ENCODE measurements around the gene FBXO17.

DNA sequence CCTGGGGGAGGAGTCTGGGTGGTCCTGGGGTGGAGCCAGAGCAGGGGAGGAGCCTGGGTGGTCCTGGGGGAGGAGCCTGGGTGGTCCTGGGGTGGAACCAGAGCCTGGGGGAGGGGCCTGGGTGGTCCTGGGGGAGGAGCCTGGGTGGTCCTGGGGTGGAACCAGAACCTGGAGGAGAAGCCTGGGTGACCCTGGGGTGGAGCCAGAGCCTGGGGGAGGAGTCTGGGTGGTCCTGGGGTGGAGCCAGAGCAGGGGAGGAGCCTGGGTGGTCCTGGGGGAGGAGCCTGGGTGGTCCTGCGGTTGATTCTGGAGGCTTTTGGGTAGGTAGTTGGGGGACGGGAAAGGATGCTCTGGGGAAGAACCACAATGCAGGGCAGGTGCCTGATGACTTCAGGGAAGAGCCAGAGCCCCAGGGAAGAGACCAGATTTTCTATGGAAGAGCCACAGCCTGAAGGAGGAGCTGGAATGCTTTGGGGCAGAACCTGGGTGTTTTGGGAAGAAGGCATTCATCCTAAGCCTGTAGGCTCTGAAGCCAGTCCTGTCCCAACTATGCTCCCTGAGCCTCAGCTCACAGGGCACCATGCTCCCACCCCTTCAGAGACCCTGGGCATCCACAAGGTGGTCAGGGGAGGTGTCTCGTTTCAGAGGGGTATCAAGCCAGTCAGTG is 29.8 kb downstream of the FBXO17 start:
- no peak for TF ChIP-seq TAF1 (IDR thresholded peaks at IDR 0.05; ENCODE audit: borderline replicate concordance, insufficient read depth, low read length)
- no peak for TF ChIP-seq POLR2AphosphoS5 (IDR thresholded peaks at IDR 0.05; ENCODE audit: low read depth, low read length)
- TF ChIP-seq, protein P1, sequence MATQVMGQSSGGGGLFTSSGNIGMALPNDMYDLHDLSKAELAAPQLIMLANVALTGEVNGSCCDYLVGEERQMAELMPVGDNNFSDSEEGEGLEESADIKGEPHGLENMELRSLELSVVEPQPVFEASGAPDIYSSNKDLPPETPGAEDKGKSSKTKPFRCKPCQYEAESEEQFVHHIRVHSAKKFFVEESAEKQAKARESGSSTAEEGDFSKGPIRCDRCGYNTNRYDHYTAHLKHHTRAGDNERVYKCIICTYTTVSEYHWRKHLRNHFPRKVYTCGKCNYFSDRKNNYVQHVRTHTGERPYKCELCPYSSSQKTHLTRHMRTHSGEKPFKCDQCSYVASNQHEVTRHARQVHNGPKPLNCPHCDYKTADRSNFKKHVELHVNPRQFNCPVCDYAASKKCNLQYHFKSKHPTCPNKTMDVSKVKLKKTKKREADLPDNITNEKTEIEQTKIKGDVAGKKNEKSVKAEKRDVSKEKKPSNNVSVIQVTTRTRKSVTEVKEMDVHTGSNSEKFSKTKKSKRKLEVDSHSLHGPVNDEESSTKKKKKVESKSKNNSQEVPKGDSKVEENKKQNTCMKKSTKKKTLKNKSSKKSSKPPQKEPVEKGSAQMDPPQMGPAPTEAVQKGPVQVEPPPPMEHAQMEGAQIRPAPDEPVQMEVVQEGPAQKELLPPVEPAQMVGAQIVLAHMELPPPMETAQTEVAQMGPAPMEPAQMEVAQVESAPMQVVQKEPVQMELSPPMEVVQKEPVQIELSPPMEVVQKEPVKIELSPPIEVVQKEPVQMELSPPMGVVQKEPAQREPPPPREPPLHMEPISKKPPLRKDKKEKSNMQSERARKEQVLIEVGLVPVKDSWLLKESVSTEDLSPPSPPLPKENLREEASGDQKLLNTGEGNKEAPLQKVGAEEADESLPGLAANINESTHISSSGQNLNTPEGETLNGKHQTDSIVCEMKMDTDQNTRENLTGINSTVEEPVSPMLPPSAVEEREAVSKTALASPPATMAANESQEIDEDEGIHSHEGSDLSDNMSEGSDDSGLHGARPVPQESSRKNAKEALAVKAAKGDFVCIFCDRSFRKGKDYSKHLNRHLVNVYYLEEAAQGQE (IDR thresholded peaks at IDR 0.05; ENCODE audit: insufficient read depth in 1 of 2, low read depth in 2 of 2, low read length in 2 of 2), result no peak

Data from PFSK-1 (cell line).